GM19463 (cell line): ENCODE data around the gene FRY.

Source experiments
- ATAC-seq: cut with Tn5 transposase; IDR thresholded peaks from one replicate; pipeline ENCODE4 v1.9.1; 2021; ENCODE audit warnings: mild to moderate bottlenecking, moderate library complexity; ENCODE audit not compliant: unreplicated experiment

Gene FRY

GRCh38 chr13:32125751-32126150 is 94.2 kb downstream of the FRY start:
- no peak for ATAC-seq

GRCh38 chr13:32126278-32126677 is 94.7 kb downstream of the FRY start:
- no peak for ATAC-seq

GRCh38 chr13:32126756-32127155 is 95.2 kb downstream of the FRY start:
- no peak for ATAC-seq

GRCh38 chr13:32127691-32128090 is 96.1 kb downstream of the FRY start:
- ATAC-seq = no peak

- ATAC-seq = no peak
These were observed 102.9 kb downstream of the FRY start for GRCh38 chr13:32134241-32135055.

GRCh38 chr13:32135056-32135390 is 103.4 kb downstream of the FRY start:
- ATAC-seq = no peak

- no peak for ATAC-seq
These were observed 104.1 kb downstream of the FRY start for GRCh38 chr13:32135655-32136054.

- no peak for ATAC-seq
These were observed 104.5 kb downstream of the FRY start for GRCh38 chr13:32136061-32136460.

- no peak for ATAC-seq
These were observed 105.1 kb downstream of the FRY start for GRCh38 chr13:32136716-32137115.

- ATAC-seq = no peak
These were observed 107.7 kb downstream of the FRY start for GRCh38 chr13:32139251-32139650.

GRCh38 chr13:32140109-32140508 is 108.5 kb downstream of the FRY start:
- no peak for ATAC-seq

GRCh38 chr13:32141462-32141861 is 109.9 kb downstream of the FRY start:
- no peak for ATAC-seq

GRCh38 chr13:32142115-32142514 is 110.5 kb downstream of the FRY start:
- no peak for ATAC-seq

GRCh38 chr13:32142956-32143375 is 111.4 kb downstream of the FRY start:
- ATAC-seq = no peak

GRCh38 chr13:32147193-32147592 is 115.6 kb downstream of the FRY start:
- ATAC-seq = no peak

- ATAC-seq = no peak
These were observed 116.4 kb downstream of the FRY start for GRCh38 chr13:32147976-32148375.

GRCh38 chr13:32150239-32150638 is 118.7 kb downstream of the FRY start:
- no peak for ATAC-seq

GRCh38 chr13:32150794-32151193 is 119.2 kb downstream of the FRY start:
- ATAC-seq = no peak

GRCh38 chr13:32151240-32151639 is 119.7 kb downstream of the FRY start:
- ATAC-seq = no peak

- ATAC-seq = no peak
These were observed 121.5 kb downstream of the FRY start for GRCh38 chr13:32153056-32153455.

- no peak for ATAC-seq
These were observed 127.7 kb downstream of the FRY start for GRCh38 chr13:32159137-32159869.

GRCh38 chr13:32162395-32163005 is 130.9 kb downstream of the FRY start:
- ATAC-seq = no peak
